A549 (cell line): ENCODE results near the gene THY1. TPM values are rescaled to one million over a fixed set of nuclear protein-coding genes. Genes with fewer than 3 reads are reported as not detected.
"Not testable (repeated sequence)": the region's sequence is repeated elsewhere in the genome, so short reads cannot be mapped to it uniquely, and the experiment has no call there.

ENCODE experiments used
- ATAC-seq, 2 experiments: fragments of 200-7000 bp in 1 of 2; fragments of >200 bp in 1 of 2; cut with Nextera tagmentation in 1 of 2; cut with Tn5 transposase in 1 of 2; 3 replicates each; pipeline versions ENCODE4 v1.8.0 to v1.9.1; 2018 to 2020; ENCODE audit warnings: mild to moderate bottlenecking in 1 of 2, moderate library complexity in 1 of 2
- CTCF ChIA-PET: fragments of 300-600 bp; sonication (Branson Sonifier 250); formaldehyde crosslinking; extraction: SDS; loops from one replicate; lab custom pipeline; 2021; ENCODE audit warnings: antibody characterized with exemption, inconsistent platforms; lab: Yijun Ruan, JAX
- POLR2A ChIA-PET: fragments of 350-600 bp; formaldehyde crosslinking; extraction: SDS; loops from one replicate; lab custom pipeline; 2021; ENCODE audit warnings: antibody characterized with exemption, inconsistent platforms; lab: Yijun Ruan, JAX
- DNase-seq, 2 experiments: peaks; one replicate each; pipeline versions ENCODE4 v3.0.0 to v3.0.0-alpha.2; 2011 to 2016; ENCODE audit warnings: low read depth in 1 of 2, low spot score in 1 of 2
- FAIRE-seq: peaks from 2 replicates; lab custom pipeline; 2011; peaks lifted over from hg19 to GRCh38; lab: Jason Lieb, UNC
- H3K27ac ChIP-seq, 2 experiments: fragments of >200 bp; sonication (Bioruptor Twin); formaldehyde crosslinking; 3 replicates each; pipeline ENCODE4 v1.5.1; 2016 to 2017
- H3K4me1 ChIP-seq: fragments of >200 bp; sonication (Bioruptor Twin); formaldehyde crosslinking; 3 replicates; pipeline ENCODE4 v1.6.1; 2016
- H3K4me2 ChIP-seq: fragments of >200 bp; sonication (Bioruptor Twin); formaldehyde crosslinking; 3 replicates; pipeline ENCODE4 v1.6.1; 2016
- H3K4me3 ChIP-seq: fragments of >200 bp; sonication (Bioruptor Twin); formaldehyde crosslinking; 3 replicates; pipeline ENCODE4 v1.5.1; 2016
- H3K9me3 ChIP-seq: fragments of >200 bp; sonication (Bioruptor Twin); formaldehyde crosslinking; 3 replicates; pipeline ENCODE4 v1.6.1; 2016
- BHLHE40 ChIP-seq: IDR thresholded peaks from 2 replicates; pipeline ENCODE4 v1.6.1; 2012; ENCODE audit warnings: low read depth, low read length, inconsistent platforms
- EHMT2 ChIP-seq: fragments of 200-600 bp; sonication (generic); IDR thresholded peaks from 2 replicates; pipeline ENCODE4 v1.6.1; 2016; ENCODE audit warnings: antibody characterized with exemption, low read depth, mild to moderate bottlenecking, moderate library complexity
- ESRRA ChIP-seq: fragments of 150-350 bp; IDR thresholded peaks from 2 replicates; pipeline ENCODE4 v1.6.1; 2014; ENCODE audit warnings: mild to moderate bottlenecking, low read length, borderline replicate concordance
- GATA3 ChIP-seq: IDR thresholded peaks from 2 replicates; pipeline ENCODE4 v1.6.1; 2012; ENCODE audit warnings: borderline replicate concordance
- HDAC2 ChIP-seq: fragments of 200-600 bp; sonication (generic); IDR thresholded peaks from 2 replicates; pipeline ENCODE4 v1.6.1; 2016
- HEYL ChIP-seq: fragments of 250-450 bp; sonication (Bioruptor Pico); IDR thresholded peaks from 2 replicates; pipeline ENCODE4 v1.8.0; 2021; ENCODE audit warnings: mild to moderate bottlenecking, moderate library complexity
- HOXA7 ChIP-seq: fragments of 250-450 bp; sonication (Bioruptor Pico); IDR thresholded peaks from 2 replicates; pipeline ENCODE4 v1.5.0; 2020; ENCODE audit warnings: mild to moderate bottlenecking, moderate library complexity
- HOXB13 ChIP-seq: fragments of 250-450 bp; sonication (Bioruptor Pico); IDR thresholded peaks from 2 replicates; pipeline ENCODE4 v1.5.0; 2020; ENCODE audit warnings: low read depth, mild to moderate bottlenecking, moderate library complexity
- HOXB5 ChIP-seq: fragments of 250-450 bp; sonication (Bioruptor Pico); IDR thresholded peaks from 2 replicates; pipeline ENCODE4 v1.5.0; 2020; ENCODE audit warnings: mild to moderate bottlenecking, moderate library complexity
- JUN ChIP-seq, 2 experiments: fragments of >200 bp; sonication (Bioruptor Twin); formaldehyde crosslinking; IDR thresholded peaks; 2 replicates in 1 of 2; 3 replicates in 1 of 2; pipeline ENCODE4 v1.6.1; 2016 to 2017
- JUNB ChIP-seq: fragments of >200 bp; sonication (Bioruptor Twin); formaldehyde crosslinking; IDR thresholded peaks from 2 replicates; pipeline ENCODE4 v1.6.1; 2016
- KDM1A ChIP-seq: fragments of 200-600 bp; sonication (generic); IDR thresholded peaks from 2 replicates; pipeline ENCODE4 v1.6.1; 2016; ENCODE audit warnings: low read depth, mild to moderate bottlenecking
- KDM5A ChIP-seq: fragments of 200-600 bp; sonication (generic); IDR thresholded peaks from 2 replicates; pipeline ENCODE4 v1.6.1; 2016; ENCODE audit warnings: antibody characterized with exemption, mild to moderate bottlenecking
- MAZ ChIP-seq: fragments of 150-350 bp; IDR thresholded peaks from 2 replicates; pipeline ENCODE4 v1.6.1; 2014; ENCODE audit warnings: antibody characterized with exemption, low read depth, low read length, borderline replicate concordance
- NPAS2 ChIP-seq: fragments of 250-450 bp; sonication (Bioruptor Pico); IDR thresholded peaks from 2 replicates; pipeline ENCODE4 v1.8.0; 2022; ENCODE audit warnings: mild to moderate bottlenecking, moderate library complexity, borderline replicate concordance
- NR3C1 ChIP-seq: fragments of >200 bp; sonication (Bioruptor Twin); formaldehyde crosslinking; IDR thresholded peaks from 3 replicates; pipeline ENCODE4 v1.6.1; 2017
- POLR2A ChIP-seq: IDR thresholded peaks from 2 replicates; pipeline ENCODE4 v1.6.1; 2012; ENCODE audit warnings: mild to moderate bottlenecking, low read length
- POLR2AphosphoS2 ChIP-seq: conservative IDR thresholded peaks from 2 replicates; pipeline ENCODE4 v1.6.1; 2012; ENCODE audit warnings: low read length, improper control_type of control experiment, inconsistent platforms
- RARB ChIP-seq: fragments of 250-450 bp; sonication (Bioruptor Pico); IDR thresholded peaks from 2 replicates; pipeline ENCODE4 v1.8.0; 2021; ENCODE audit warnings: mild to moderate bottlenecking, moderate library complexity
- RFX5 ChIP-seq: fragments of 450-650 bp; IDR thresholded peaks from 2 replicates; pipeline ENCODE4 v1.7.1; 2014; ENCODE audit warnings: antibody characterized with exemption, mild to moderate bottlenecking, moderate library complexity
- RNF2 ChIP-seq: fragments of 200-600 bp; sonication (generic); IDR thresholded peaks from 2 replicates; pipeline ENCODE4 v1.6.1; 2016; ENCODE audit warnings: low read depth, mild to moderate bottlenecking, antibody characterized with exemption, moderate library complexity, borderline replicate concordance
- SREBF2 ChIP-seq: fragments of 450-650 bp; IDR thresholded peaks from 2 replicates; pipeline ENCODE4 v1.6.1; 2014; ENCODE audit warnings: mild to moderate bottlenecking, moderate library complexity
- TP53 ChIP-seq: fragments of 250-450 bp; sonication (Bioruptor Pico); IDR thresholded peaks from 2 replicates; pipeline ENCODE4 v1.5.0; 2021; ENCODE audit warnings: mild to moderate bottlenecking, moderate library complexity
- ZC3H11A ChIP-seq: fragments of 450-650 bp; IDR thresholded peaks from 2 replicates; pipeline ENCODE4 v1.6.1; 2014; ENCODE audit warnings: antibody characterized with exemption, mild to moderate bottlenecking
- ZSCAN20 ChIP-seq: fragments of 250-450 bp; sonication (Bioruptor Pico); IDR thresholded peaks from 2 replicates; pipeline ENCODE4 v1.8.0; 2022; ENCODE audit warnings: mild to moderate bottlenecking, moderate library complexity
- WGBS: methylation state at CpG from one replicate; pipeline ENCODE4 v1.1.6; 2017; ENCODE audit errors: missing lambda C conversion rate; 5-methylcytosine and 5-hydroxymethylcytosine counted together
- polyA plus RNA-seq, 4 experiments: library from polyadenylated mRNA; depleted of rRNA in 3 of 4; stranded (reverse); fragments of >200 nt; fragmentation: RNase III in 1 of 4; extraction: RNeasy Plus Mini Kit Qiagen cat#74134 plus additional on column Dnase treatment in 1 of 4; gene quantifications; 2 replicates in 3 of 4; 3 replicates in 1 of 4; pipeline ENCODE4 v1.2.3, GENCODE V29; 2011 to 2017
- TF ChIP-seq, protein P1 (sequence below): fragments of 150-350 bp; IDR thresholded peaks from 2 replicates; pipeline ENCODE4 v1.6.1; 2014; ENCODE audit warnings: low read depth, mild to moderate bottlenecking, low read length
- TF ChIP-seq, protein P2 (sequence below): IDR thresholded peaks from 2 replicates; pipeline ENCODE4 v1.6.1; 2012
- TF ChIP-seq, protein P3 (sequence below): fragments of 200-600 bp; sonication (generic); IDR thresholded peaks from 2 replicates; pipeline ENCODE4 v1.6.1; 2016; ENCODE audit warnings: antibody characterized with exemption, mild to moderate bottlenecking, moderate library complexity
- TF ChIP-seq, protein P4 (sequence below): fragments of >200 bp; sonication (Bioruptor Twin); formaldehyde crosslinking; IDR thresholded peaks from 3 replicates; pipeline ENCODE4 v1.6.1; 2016

Gene THY1
- polyA plus RNA-seq, 2 of the 4 experiments (the other 2 are of a cell fraction) = 7.1 to 19.9 TPM

DNA sequence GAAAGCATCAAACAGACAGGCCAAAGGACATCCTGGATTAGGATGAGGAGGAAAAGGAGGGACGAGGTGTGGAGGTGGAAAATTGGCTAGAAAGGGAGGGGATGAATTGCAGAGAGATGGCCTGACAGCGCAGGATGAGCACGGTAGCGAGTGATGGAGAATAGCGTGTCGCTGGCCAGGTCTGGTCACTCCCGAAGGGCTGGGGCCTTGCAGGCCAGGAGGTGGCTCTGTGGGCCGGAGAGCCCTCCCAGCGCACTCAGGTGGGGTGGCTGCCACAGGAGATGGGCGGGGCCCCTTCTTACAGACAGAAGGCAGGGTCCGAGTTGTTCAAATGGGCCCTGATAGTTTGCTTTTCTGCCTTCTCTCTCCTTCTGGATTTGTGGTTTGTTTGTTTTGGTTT lies 37.1 kb upstream of the THY1 start:
- Histone ChIP-seq H3K4me1 (no peaks in the 10 kb centered on the region), H3K4me2 (no peak overlapping the region), H3K4me3 (no peak overlapping the region), H3K27ac (no peak overlapping the region), H3K9me3 (peaks cover 3% of the 10 kb centered on the region; the same call in 1 of the 3 replicates)
- DNase-seq = no peak
- ChIA-PET POLR2A (no interaction called here), CTCF (interaction anchor here (1.2 to 1.6 kb wide), 2 partner anchors 15 to 74 kb away, joined by 3 to 6 read pairs; no protein-coding TSS in a partner anchor)
- FAIRE-seq = no peak
- WGBS = 75% methylated on average over 11 of the region's 11 CpGs
- no peak for TF ChIP-seq JUNB
- no peak for TF ChIP-seq HOXB5 (CRISPR knock-in tag)
- TF ChIP-seq, protein P1, sequence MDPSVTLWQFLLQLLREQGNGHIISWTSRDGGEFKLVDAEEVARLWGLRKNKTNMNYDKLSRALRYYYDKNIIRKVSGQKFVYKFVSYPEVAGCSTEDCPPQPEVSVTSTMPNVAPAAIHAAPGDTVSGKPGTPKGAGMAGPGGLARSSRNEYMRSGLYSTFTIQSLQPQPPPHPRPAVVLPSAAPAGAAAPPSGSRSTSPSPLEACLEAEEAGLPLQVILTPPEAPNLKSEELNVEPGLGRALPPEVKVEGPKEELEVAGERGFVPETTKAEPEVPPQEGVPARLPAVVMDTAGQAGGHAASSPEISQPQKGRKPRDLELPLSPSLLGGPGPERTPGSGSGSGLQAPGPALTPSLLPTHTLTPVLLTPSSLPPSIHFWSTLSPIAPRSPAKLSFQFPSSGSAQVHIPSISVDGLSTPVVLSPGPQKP = no peak
- TF ChIP-seq, protein P2, sequence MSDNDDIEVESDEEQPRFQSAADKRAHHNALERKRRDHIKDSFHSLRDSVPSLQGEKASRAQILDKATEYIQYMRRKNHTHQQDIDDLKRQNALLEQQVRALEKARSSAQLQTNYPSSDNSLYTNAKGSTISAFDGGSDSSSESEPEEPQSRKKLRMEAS = no peak
- no peak for TF ChIP-seq NPAS2
- TF ChIP-seq NR3C1 = no peak
- no peak for TF ChIP-seq TP53 (CRISPR knock-in tag)
- TF ChIP-seq SREBF2 = no peak
- no peak for TF ChIP-seq HEYL
- TF ChIP-seq HDAC2 = no peak
- TF ChIP-seq POLR2AphosphoS2 = no peak
- TF ChIP-seq POLR2A = no peak
- no peak for TF ChIP-seq MAZ
- no peak for TF ChIP-seq HOXA7 (CRISPR knock-in tag)
- TF ChIP-seq ESRRA = no peak
- no peak for TF ChIP-seq ZC3H11A
- no peak for TF ChIP-seq ZSCAN20 (CRISPR knock-in tag)
- TF ChIP-seq, protein P3, sequence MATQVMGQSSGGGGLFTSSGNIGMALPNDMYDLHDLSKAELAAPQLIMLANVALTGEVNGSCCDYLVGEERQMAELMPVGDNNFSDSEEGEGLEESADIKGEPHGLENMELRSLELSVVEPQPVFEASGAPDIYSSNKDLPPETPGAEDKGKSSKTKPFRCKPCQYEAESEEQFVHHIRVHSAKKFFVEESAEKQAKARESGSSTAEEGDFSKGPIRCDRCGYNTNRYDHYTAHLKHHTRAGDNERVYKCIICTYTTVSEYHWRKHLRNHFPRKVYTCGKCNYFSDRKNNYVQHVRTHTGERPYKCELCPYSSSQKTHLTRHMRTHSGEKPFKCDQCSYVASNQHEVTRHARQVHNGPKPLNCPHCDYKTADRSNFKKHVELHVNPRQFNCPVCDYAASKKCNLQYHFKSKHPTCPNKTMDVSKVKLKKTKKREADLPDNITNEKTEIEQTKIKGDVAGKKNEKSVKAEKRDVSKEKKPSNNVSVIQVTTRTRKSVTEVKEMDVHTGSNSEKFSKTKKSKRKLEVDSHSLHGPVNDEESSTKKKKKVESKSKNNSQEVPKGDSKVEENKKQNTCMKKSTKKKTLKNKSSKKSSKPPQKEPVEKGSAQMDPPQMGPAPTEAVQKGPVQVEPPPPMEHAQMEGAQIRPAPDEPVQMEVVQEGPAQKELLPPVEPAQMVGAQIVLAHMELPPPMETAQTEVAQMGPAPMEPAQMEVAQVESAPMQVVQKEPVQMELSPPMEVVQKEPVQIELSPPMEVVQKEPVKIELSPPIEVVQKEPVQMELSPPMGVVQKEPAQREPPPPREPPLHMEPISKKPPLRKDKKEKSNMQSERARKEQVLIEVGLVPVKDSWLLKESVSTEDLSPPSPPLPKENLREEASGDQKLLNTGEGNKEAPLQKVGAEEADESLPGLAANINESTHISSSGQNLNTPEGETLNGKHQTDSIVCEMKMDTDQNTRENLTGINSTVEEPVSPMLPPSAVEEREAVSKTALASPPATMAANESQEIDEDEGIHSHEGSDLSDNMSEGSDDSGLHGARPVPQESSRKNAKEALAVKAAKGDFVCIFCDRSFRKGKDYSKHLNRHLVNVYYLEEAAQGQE = no peak
- TF ChIP-seq KDM5A = no peak
- ATAC-seq = no peak

DNA sequence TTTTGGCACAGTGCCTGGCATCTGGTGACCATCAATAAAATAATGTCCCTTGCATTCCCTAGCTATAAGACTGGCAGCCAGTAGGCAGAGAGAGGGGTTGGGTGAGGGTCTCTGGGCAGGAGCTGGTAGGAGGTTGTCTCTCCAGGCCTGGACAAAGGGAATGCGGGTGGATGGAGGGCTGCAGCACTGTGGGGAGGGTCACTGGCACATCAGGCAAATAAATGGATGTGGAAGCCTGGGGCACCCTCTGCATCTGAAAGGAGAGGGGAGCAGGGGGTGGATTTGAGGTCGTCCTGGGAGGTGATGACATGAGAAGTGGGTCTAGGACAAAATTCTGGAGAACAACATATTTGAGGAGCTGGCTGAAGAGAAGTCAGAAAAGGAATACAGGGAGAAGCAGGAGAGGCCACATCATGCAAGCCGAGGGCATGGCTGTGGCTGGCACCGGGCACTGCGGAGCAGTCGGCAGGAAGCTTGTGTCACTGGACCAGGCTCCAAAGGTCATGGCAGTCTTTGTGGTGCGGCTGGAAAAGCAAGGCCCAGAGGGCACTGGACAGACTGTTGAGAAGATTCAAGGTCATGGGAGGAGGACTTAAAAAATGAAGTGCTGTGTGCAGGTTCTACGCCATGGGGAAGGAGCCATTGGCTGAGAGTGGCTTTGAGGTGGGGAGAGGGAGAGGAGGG lies 36.5 kb upstream of the THY1 start:
- DNase-seq (no peak), ATAC-seq (no peak), FAIRE-seq (no peak)
- Histone ChIP-seq H3K4me3 (no peak overlapping the region), H3K4me2 (no peak overlapping the region), H3K4me1 (no peaks in the 10 kb centered on the region), H3K9me3 (peaks cover 3% of the 10 kb centered on the region; the same call in 1 of the 3 replicates), H3K27ac (no peak overlapping the region)
- WGBS = 78% methylated on average over 8 of the region's 8 CpGs
- ChIA-PET POLR2A (no interaction called here), CTCF (interaction anchor here (0.8 to 1.6 kb wide), 3 partner anchors 11 to 75 kb away, joined by 3 to 6 read pairs (median 3); no protein-coding TSS in a partner anchor)
- TF ChIP-seq EHMT2 = no peak
- no peak for TF ChIP-seq NR3C1
- TF ChIP-seq GATA3 = no peak
- no peak for TF ChIP-seq HOXB13 (CRISPR knock-in tag)
- TF ChIP-seq JUN (IDR thresholded peaks at IDR 0.05) = no peak
- no peak for TF ChIP-seq BHLHE40
- TF ChIP-seq RARB (CRISPR knock-in tag) = no peak
- no peak for TF ChIP-seq POLR2A
- no peak for TF ChIP-seq RNF2
- TF ChIP-seq RFX5 = no peak
- no peak for TF ChIP-seq KDM1A
- TF ChIP-seq, protein P4, sequence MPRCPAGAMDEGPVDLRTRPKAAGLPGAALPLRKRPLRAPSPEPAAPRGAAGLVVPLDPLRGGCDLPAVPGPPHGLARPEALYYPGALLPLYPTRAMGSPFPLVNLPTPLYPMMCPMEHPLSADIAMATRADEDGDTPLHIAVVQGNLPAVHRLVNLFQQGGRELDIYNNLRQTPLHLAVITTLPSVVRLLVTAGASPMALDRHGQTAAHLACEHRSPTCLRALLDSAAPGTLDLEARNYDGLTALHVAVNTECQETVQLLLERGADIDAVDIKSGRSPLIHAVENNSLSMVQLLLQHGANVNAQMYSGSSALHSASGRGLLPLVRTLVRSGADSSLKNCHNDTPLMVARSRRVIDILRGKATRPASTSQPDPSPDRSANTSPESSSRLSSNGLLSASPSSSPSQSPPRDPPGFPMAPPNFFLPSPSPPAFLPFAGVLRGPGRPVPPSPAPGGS = no peak
- TF ChIP-seq ZSCAN20 (CRISPR knock-in tag) = no peak

DNA sequence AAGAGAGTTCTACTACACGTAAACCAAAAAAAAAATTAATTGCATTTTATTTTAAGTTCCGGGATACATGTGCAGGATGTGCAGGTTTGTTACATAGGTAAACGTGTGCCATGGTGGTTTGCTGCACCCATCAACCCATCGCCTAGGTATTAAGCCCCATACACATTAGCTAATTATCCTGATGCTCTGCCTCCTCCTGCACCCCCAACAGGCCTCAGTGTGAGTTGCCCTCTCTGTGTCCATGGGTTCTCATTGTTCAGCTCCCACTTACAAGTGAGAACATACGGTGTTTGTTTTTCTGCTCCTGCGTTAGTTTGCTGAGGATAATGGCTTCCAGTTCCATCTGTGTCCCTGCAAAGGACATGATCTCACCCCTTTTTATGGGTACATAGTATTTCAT lies 32.7 kb upstream of the THY1 start:
- H3K4me3 ChIP-seq, FAIRE-seq, DNase-seq, CTCF ChIA-PET, H3K27ac ChIP-seq, ATAC-seq, H3K4me2 ChIP-seq, POLR2A ChIA-PET, H3K9me3 ChIP-seq, H3K4me1 ChIP-seq: not testable (repeated sequence)
- WGBS = 71% methylated on average over 6 of the region's 6 CpGs
